Sigmoid colon (tissue), 4 donors: ENCODE data around the gene P2RX5.

Experiments
- CTCF ChIP-seq, 4 experiments: fragments of 450-650 bp in 3 of 4; fragments of 200-600 bp in 1 of 4; IDR thresholded peaks; one replicate each; pipeline ENCODE4 v1.5.1; 2016 to 2019; ENCODE audit warnings: antibody characterized with exemption in 4 of 4, mild to moderate bottlenecking in 3 of 4, moderate library complexity in 2 of 4
- EP300 ChIP-seq, 4 donors: sonication (generic); formaldehyde crosslinking; IDR thresholded peaks; one replicate each; pipeline ENCODE4 v1.6.1; 2017; ENCODE audit warnings: antibody characterized with exemption in 4 of 4
- POLR2A ChIP-seq, 2 donors: fragments of 450-650 bp; IDR thresholded peaks; one replicate each; pipeline ENCODE4 v1.6.1; 2016; ENCODE audit warnings: antibody characterized with exemption in 2 of 2, mild to moderate bottlenecking in 2 of 2, moderate library complexity in 2 of 2
- POLR2AphosphoS5 ChIP-seq, 4 donors: sonication (generic); formaldehyde crosslinking; IDR thresholded peaks; one replicate each; pipeline ENCODE4 v1.6.1; 2017; ENCODE audit warnings: antibody characterized with exemption in 4 of 4

GRCh38 chr17:3636908-3637373 is 59.0 kb downstream of the P2RX5 start:
- no peak for TF ChIP-seq CTCF (IDR thresholded peaks at IDR 0.05)
- no peak for TF ChIP-seq EP300 (IDR thresholded peaks at IDR 0.05)
- TF ChIP-seq POLR2A (IDR thresholded peaks at IDR 0.05), result no peak
- TF ChIP-seq POLR2AphosphoS5 (IDR thresholded peaks at IDR 0.05), result no peak
